ENCODE measurements around the gene PDE11A. TPM values are rescaled to one million over a fixed set of nuclear protein-coding genes. Genes with fewer than 3 reads are reported as not detected.

Gene PDE11A
- total RNA-seq, 2 experiments from 2014 or later = not detected

DNA sequence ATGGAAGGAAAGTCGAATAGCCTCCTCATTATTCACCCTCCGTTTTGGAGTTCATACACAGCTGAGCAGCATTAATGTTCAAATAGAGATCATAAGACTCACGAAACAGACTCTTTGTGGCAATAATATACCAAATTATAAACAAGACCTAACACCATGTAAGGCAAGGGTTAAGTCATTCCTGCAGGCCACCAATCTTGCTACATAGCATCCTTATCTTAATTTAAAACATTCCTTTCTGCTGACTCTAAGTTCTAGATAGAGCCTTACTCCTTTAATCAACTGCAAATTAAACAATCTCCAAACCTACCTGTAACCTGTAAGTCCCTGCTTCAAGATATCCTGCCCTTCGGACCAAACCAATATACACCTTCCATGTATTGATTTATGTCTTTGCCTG lies 178.0 kb downstream of the PDE11A start:
- no peak overlapping the region for H3K27ac Mint-ChIP-seq
- ChIA-PET CTCF (no interaction called here), POLR2A (no interaction called here)
- no peaks in the 10 kb centered on the region for H3K36me3 ChIP-seq (ENCODE audit: insufficient read depth, low read length)
- H3K4me1 ChIP-seq (ENCODE audit: insufficient read depth, low read length) = no peaks in the 10 kb centered on the region
- no peak overlapping the region for H3K4me3 ChIP-seq (ENCODE audit: low read length)
- H3K27me3 Mint-ChIP-seq = peaks cover 11% of the 10 kb centered on the region
- no peak for ATAC-seq (ENCODE audit: poor library complexity)
- H3K27me3 ChIP-seq (ENCODE audit: control insufficient read depth in 1 of 2, insufficient read depth in 2 of 2, low read length in 2 of 2) = peaks cover 3 to 7% of the 10 kb centered on the region in 2 experiments
- intact Hi-C loops (cut with DNase I, micrococcal nuclease) = no loop called here
- no peaks in the 10 kb centered on the region for H3K9me3 ChIP-seq (ENCODE audit: control insufficient read depth in 1 of 2, insufficient read depth in 1 of 2, low read length in 2 of 2)
- H3K36me3 Mint-ChIP-seq (ENCODE audit: low read depth) = no peaks in the 10 kb centered on the region
- no peak overlapping the region for H3K4me3 Mint-ChIP-seq
- no peaks in the 10 kb centered on the region for H3K9me3 Mint-ChIP-seq
- H3K27ac ChIP-seq (ENCODE audit: low read depth in 1 of 2, low read length in 2 of 2) = no peak overlapping the region
- H3K4me1 Mint-ChIP-seq (ENCODE audit: low read depth) = no peaks in the 10 kb centered on the region
- no peak for DNase-seq
- TF ChIP-seq, protein P1, sequence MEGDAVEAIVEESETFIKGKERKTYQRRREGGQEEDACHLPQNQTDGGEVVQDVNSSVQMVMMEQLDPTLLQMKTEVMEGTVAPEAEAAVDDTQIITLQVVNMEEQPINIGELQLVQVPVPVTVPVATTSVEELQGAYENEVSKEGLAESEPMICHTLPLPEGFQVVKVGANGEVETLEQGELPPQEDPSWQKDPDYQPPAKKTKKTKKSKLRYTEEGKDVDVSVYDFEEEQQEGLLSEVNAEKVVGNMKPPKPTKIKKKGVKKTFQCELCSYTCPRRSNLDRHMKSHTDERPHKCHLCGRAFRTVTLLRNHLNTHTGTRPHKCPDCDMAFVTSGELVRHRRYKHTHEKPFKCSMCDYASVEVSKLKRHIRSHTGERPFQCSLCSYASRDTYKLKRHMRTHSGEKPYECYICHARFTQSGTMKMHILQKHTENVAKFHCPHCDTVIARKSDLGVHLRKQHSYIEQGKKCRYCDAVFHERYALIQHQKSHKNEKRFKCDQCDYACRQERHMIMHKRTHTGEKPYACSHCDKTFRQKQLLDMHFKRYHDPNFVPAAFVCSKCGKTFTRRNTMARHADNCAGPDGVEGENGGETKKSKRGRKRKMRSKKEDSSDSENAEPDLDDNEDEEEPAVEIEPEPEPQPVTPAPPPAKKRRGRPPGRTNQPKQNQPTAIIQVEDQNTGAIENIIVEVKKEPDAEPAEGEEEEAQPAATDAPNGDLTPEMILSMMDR (IDR thresholded peaks at IDR 0.05) = no peak

DNA sequence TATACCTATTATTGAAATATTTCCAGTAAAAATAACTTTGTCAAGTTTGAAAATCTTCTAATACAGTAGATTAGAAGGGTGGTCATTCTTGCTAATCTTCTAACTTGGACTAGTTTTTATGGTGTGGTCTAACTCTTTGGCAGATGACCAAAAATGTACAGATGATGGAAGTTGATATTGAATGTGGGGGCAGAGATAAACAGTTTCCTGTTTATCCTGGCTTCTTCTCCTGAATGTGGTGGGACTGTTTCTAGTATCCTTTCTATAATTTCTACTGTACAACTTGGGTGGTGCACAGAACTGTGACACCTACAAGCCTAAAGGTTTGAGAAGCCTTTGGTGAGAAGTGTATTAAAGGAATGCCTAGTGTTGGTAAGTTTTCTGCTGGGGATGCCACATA lies 178.7 kb downstream of the PDE11A start:
- TF ChIP-seq, protein P1 (IDR thresholded peaks at IDR 0.05) = no peak
- no peak overlapping the region for H3K4me3 Mint-ChIP-seq
- intact Hi-C loops (cut with DNase I, micrococcal nuclease) = no loop called here
- ATAC-seq (ENCODE audit: poor library complexity) (no peak), DNase-seq (no peak)
- Histone ChIP-seq H3K9me3 (ENCODE audit: control insufficient read depth in 1 of 2, insufficient read depth in 1 of 2, low read length in 2 of 2) (no peaks in the 10 kb centered on the region), H3K27ac (ENCODE audit: low read depth in 1 of 2, low read length in 2 of 2) (no peak overlapping the region), H3K4me3 (ENCODE audit: low read length) (no peak overlapping the region), H3K27me3 (ENCODE audit: control insufficient read depth in 1 of 2, insufficient read depth in 2 of 2, low read length in 2 of 2) (peaks cover 3 to 7% of the 10 kb centered on the region in 2 experiments), H3K36me3 (ENCODE audit: insufficient read depth, low read length) (no peaks in the 10 kb centered on the region), H3K4me1 (ENCODE audit: insufficient read depth, low read length) (no peaks in the 10 kb centered on the region)
- ChIA-PET CTCF (no interaction called here), POLR2A (no interaction called here)
- H3K27ac Mint-ChIP-seq = no peak overlapping the region
- H3K4me1 Mint-ChIP-seq (ENCODE audit: low read depth) = no peaks in the 10 kb centered on the region
- H3K36me3 Mint-ChIP-seq (ENCODE audit: low read depth) = no peaks in the 10 kb centered on the region
- no peaks in the 10 kb centered on the region for H3K9me3 Mint-ChIP-seq
- H3K27me3 Mint-ChIP-seq = peaks cover 11% of the 10 kb centered on the region

DNA sequence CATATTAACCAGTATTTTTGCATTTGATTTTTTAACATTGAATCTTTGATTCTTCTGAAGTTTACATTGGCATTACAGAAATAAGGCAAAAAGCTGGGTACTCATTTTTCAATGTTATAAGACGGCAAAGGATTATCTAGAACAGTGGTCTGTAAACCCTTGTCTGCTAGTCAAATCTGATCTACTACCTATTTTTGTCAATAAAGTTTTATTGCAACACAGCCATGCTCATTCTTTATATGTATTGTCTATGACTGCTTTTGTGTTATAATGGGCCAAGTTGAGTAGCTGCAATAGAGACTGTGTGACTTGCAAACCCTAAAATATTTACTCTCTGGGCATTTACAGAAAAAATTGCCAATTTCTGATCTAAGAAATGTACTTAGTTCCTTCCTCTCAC lies 181.0 kb downstream of the PDE11A start:
- Histone ChIP-seq H3K27ac (ENCODE audit: low read depth in 1 of 2, low read length in 2 of 2) (no peak overlapping the region), H3K4me1 (ENCODE audit: insufficient read depth, low read length) (no peaks in the 10 kb centered on the region), H3K4me3 (ENCODE audit: low read length) (no peak overlapping the region), H3K9me3 (ENCODE audit: control insufficient read depth in 1 of 2, insufficient read depth in 1 of 2, low read length in 2 of 2) (no peaks in the 10 kb centered on the region), H3K36me3 (ENCODE audit: insufficient read depth, low read length) (no peaks in the 10 kb centered on the region), H3K27me3 (ENCODE audit: control insufficient read depth in 1 of 2, insufficient read depth in 2 of 2, low read length in 2 of 2) (peaks cover 3 to 7% of the 10 kb centered on the region in 2 experiments)
- TF ChIP-seq, protein P1 (IDR thresholded peaks at IDR 0.05) = no peak
- intact Hi-C loops (cut with DNase I, micrococcal nuclease) = no loop called here
- Mint-ChIP-seq H3K4me3 (no peak overlapping the region), H3K4me1 (ENCODE audit: low read depth) (no peaks in the 10 kb centered on the region), H3K27ac (no peak overlapping the region), H3K9me3 (no peaks in the 10 kb centered on the region), H3K27me3 (peaks cover 11% of the 10 kb centered on the region), H3K36me3 (ENCODE audit: low read depth) (no peaks in the 10 kb centered on the region)
- DNase-seq = no peak
- no peak for ATAC-seq (ENCODE audit: poor library complexity)
- ChIA-PET CTCF (no interaction called here), POLR2A (no interaction called here)
